ENCODE results near the gene OPCML.

GRCh38 chr11:133306019-133306418, 226.3 kb downstream of the OPCML start:
- no peak for TF ChIP-seq POLR2A (IDR thresholded peaks at IDR 0.05)
- TF ChIP-seq CTCF (IDR thresholded peaks at IDR 0.05) = no peak
